LoVo (cell line): ENCODE results near the gene ZNF670.
"Not testable (repeated sequence)": the region's sequence is repeated elsewhere in the genome, so short reads cannot be mapped to it uniquely, and the experiment has no call there.

ENCODE experiments used
- DNase-seq: peaks from one replicate; pipeline ENCODE4 v3.0.0-alpha.2; 2016; ENCODE audit warnings: low spot score

The ZNF670 gene

DNA sequence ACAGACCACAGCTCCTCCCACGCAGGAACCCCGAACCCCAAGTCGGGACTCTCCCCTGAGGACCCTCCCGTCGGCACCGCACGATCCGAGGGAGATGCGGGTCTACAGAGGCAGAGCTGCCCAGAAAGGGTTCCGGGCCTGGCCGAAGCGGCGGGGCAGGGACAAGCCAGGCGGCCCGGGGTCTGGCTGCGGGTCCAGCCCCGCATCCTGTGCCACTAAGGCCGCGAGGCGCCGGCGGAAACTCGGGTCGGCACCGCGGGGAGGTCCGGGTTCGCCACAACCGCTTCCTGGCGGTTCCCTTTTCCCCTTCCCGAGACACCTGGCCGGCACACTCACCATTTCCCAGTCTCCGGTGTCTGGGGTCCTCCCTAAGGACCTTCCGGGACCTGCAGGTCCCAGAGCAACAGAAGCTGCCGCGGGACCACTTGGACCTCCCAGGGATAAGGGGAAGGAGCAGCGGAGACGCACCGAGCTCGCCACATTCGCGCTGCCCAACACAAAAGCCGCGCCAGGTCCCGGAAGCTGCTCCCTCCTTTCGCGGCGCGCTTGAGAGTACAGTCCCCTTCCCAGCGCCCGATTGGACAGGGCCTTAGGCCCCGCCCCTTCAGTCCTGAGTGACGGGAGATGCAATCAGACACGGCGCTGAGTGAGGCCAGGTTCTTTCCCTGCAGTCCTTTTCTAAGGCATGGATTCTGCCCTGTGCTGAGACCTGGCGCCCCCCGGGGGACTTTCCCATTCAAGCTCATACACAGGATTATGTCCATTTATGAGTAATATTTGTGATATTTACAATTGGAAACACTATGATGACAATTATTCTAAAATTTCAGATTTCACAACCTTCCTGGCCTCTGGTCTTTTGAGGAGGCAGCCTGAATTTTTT is at the start of gene ZNF670:
Gene ZNF670, minus strand, starts transcription at position 554 of the 883 bp plus-strand sequence. Its CDS starts 215 bp downstream, at position 339.
- peak; percentile 92 for DNase-seq

- not testable (repeated sequence) for DNase-seq
Measured at GRCh38 chr1:247127519-247128282, 49.1 kb upstream of the ZNF670 start.

- not testable (repeated sequence) for DNase-seq
Measured at GRCh38 chr1:247126601-247127000, 48.0 kb upstream of the ZNF670 start.

DNA sequence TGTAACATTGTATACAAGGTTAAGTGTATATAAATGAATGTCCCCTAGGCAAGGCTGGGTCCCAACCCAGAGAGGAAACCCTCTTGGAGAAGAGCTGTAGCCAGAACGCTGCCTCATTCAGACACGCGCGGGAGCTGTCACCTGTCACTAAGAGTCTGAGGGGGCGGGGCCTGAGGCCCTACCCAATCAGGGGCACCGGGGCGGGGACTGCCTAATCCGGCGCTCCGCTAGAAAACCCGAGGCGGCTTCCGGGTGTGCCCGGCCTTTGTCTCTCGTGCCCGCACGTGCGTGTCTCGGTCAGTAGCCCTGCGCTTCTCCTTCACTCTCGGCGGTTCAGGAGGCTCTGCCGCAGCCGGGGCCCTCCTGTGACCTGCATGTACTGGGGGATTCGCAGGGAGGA is 47.6 kb upstream of the ZNF670 start:
- not testable (repeated sequence) for DNase-seq

- no peak for DNase-seq
Measured at GRCh38 chr1:247121382-247121781, 42.8 kb upstream of the ZNF670 start.

- DNase-seq: not testable (repeated sequence)
Measured at GRCh38 chr1:247120408-247120668, 41.7 kb upstream of the ZNF670 start.

DNA sequence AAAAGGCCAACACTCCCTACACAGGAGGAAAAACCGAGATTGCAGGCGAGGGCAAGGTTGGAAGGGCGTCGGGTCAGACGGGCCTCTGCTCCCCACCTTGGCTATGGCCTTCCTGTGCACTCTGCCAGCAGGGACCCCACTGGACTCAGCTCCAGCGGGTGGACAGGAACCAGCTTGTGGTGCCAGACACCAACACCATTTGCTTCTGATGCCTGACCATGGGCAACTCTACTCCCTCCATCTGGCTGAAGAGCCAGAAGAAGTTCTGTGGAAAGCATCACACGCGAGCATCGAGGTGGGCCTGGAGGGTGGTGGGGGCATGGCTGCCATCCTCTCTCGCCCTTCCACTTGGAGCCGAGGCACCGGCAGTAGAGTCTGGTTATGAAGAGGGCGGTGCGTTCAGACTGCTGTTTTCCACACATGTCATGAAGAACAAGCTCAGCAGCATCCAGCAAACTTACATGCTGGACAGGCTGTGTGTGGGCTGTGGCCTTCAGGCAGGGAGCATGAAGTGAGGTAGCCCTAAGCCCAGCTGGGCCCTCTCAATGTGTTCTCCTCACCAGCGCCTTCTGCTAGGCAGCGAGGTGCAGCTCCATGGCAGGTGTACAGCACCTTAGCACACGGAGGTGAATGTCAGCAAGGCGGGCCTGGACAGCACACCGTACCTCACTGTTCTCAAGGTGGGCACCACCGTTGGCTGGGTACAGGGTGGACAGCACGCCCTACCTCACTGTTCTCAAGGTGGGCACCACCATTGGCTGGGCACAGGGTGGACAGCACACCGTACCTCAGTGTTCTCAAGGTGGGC is 41.2 kb upstream of the ZNF670 start:
- no peak for DNase-seq

DNA sequence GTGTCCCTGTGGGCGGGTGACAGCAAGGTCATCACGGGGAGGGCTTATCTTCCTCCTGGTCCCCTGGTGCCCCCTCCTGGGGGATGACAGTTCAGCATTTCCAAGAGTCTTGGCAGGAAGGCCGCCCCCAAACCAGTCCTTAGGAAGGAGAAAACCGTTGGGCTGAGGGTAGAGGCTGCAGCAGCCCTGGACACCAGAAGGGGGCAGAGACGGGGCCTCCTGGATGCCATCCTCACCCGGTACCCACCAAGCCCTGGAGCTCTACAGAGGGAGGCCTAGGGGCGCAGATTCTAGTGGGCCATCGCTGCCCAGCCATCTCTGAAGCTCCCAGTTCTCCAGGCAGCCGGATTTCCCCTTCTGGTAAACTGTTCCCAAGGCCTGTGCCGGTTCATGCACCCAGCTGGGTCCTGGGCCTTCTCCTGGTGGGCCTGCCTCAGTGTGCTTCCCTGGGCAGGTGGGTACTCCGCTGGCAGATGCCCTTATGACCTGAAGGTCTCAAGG is 40.4 kb upstream of the ZNF670 start:
- peak; percentile 48 for DNase-seq

DNA sequence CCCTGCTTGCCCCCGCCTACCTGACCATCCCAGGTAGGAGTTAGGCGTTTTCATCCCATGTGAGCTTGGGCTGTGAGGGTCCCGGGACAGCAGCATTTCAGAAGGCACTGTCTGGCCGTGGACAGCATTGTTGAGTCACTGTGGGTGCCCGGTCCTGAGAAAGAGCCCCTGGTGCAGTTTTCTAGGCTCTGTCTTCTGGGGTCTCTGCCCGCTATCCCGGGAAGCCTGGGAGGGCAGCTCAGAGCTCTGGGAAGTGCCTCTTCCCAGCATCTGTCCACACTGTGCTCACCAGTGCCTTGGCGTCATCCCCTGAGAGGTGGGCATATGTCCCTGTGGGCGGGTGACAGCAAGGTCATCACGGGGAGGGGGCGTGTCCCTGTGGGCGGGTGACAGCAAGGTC is 36.9 kb upstream of the ZNF670 start:
- DNase-seq: no peak

DNA sequence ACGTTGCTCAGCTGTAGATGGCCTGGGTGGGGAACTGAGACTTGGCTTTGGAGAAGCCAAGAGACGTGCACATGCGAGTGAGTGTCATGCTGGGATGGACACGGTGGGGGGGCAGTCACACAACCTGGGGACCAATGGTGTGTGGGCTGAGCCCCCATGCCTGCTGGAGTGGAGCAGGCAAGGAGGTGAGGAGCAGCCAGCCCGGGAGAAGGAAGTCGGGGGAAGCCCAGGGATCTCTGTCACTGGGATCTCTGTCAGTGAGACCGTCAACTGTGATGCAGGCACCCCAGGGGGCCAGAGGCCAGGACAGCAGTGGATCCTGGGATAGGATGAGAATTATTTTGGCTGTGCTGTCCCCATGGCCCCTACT is 36.5 kb upstream of the ZNF670 start:
- no peak for DNase-seq

GRCh38 chr1:247114351-247115140 is 35.9 kb upstream of the ZNF670 start:
- no peak for DNase-seq

GRCh38 chr1:247113733-247114271 is 35.2 kb upstream of the ZNF670 start:
- DNase-seq: no peak

DNA sequence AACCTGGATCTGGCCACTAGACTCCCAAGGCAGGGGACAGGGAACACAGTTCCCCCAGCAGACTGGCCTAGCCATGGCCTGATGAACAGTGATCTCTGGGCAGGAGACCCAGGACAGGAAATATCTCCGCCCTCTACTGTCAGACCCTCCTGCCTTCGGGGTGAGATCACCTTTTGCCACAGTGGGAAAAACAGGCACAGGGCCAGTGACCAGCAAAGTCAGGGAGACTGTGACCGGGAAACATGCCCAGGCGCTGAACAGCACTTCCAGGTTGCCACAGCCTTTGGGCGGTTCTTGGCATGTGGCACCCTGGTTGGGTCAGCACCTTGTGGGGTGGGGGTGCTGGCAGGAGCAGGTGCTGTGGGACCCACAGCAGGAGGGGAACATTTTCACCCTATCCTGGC is 34.5 kb upstream of the ZNF670 start:
- peak; percentile 40 for DNase-seq

- DNase-seq: no peak
Measured at GRCh38 chr1:247112479-247112781, 33.8 kb upstream of the ZNF670 start.

DNA sequence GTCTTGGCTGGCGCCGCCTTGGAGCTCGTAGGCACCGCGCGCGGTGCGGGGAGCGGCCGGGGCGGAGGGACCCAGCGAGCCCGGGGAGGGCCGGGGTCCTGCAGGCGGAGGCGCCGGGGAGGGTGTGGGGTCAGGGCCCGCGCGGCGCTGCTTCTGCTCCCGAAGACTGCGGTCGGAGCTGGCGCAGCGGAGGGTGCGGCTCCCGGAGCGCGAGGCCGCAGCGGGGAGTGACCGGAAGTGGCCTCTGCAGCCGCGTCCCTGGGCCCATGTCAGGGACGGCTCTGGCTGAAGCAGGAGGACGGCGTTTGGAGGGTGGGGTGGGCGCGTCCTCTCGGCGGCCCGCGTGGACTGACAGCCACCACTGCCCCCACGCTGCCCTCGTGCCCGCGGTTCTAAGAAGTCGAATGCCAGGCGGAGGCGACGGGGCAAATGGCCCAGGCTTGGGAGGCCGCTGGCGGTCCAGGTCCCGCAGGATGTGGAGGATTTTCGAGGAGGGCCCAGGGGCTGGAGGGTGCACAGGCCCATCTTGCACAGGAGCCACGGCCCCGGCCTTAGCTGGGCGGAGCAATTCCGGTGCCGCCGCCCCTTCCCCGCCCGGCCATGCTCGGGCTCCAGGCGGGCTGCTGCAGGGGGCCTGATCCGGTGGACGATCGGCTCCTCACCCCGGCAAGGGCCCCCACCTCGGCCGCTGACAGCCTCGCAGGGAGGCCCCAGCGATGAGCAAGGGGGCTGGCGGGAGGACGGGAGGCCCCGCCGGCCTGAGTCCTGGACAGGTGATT is 33.3 kb upstream of the ZNF670 start:
- DNase-seq: peak; percentile 51

GRCh38 chr1:247111259-247111699 is 32.7 kb upstream of the ZNF670 start:
- DNase-seq: no peak

DNA sequence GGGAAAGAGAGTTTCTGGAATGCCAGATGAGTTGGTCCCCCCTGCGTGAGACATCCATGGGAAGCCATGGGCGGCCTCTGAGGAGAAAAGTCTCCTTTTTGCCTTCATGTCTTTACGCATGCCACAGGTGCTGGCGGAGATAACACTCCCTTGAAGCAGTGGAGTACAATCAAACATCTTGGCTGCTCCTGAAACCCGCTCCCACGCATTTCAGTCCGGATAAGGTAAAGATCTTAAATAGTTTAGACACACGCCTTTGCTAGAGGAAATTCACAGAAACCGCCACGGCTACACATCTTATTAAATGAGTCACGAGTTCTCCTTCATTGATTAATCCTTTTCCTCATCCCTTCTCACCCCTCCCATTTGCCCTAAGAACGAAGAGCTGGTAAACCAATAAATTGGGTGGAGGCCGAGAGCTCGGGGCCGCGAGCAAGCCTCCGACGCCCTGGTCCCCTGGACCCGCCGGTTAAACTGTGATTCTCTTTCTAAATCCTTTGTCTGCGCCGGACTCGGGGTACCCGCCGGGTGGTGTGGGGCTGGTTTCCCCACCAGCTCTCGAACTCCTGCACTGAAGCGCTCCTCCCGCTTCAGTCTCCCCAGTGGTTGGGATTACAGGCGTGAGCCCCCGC is 32.1 kb upstream of the ZNF670 start:
- DNase-seq: no peak

DNA sequence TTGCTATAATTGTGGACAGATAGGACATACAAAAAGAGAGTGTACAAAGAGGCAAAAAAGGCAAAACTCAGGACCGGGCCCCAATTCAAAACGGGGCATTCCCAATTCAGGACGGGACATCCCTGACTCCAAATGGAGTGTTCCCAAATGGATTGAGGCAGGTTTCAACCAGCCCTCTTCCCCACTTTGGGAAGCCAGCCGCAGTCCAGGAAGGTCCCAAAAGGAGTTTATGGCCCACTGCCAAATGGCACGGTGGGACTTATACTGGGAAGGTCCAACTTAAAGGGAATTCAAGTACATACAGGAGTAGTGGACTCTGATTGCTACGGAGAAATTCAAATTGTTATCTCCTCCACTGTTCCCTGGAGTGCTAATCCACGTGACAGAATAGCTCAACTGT is 29.1 kb upstream of the ZNF670 start:
- DNase-seq: no peak

- DNase-seq: no peak
Measured at GRCh38 chr1:247105966-247106365, 27.4 kb upstream of the ZNF670 start.

GRCh38 chr1:247104965-247105364 is 26.4 kb upstream of the ZNF670 start:
- DNase-seq: no peak
